Body of pancreas (tissue), 4 donors: ENCODE results near the gene CXXC5.

Source experiments
- POLR2A ChIP-seq, 3 donors: fragments of 450-650 bp; IDR thresholded peaks; one replicate each; pipeline ENCODE4 v1.6.1; 2016; ENCODE audit warnings: antibody characterized with exemption in 3 of 3, mild to moderate bottlenecking in 2 of 3
- TF ChIP-seq, protein P1 (sequence below), 7 experiments: fragments of 450-650 bp in 4 of 7; fragments of 200-600 bp in 3 of 7; sonication (generic) in 3 of 7; IDR thresholded peaks; one replicate each; pipeline ENCODE4 v1.5.1; 2016 to 2019; ENCODE audit warnings: antibody characterized with exemption in 7 of 7

DNA sequence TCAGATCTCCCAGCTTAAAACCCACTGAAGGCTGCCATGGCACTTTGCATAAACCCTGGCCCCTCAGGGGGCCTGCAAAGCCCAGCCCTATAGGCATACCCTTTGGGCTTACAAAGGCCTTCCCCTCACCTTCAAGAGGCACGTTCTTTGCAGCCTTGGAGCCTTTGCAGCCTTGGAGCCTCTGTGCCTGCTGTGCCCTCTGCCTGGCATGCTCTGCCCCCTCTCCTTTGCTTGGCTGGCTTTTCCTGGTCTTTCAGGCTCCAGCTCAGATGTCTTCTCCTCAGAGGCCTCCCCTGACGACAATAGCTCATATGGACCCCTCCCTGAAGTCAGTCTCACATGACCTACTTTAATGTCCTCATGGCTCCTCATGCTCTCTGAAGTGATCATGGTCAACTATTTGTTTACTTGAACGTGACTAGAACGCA is 60.3 kb downstream of the CXXC5 start:
- TF ChIP-seq, protein P1, sequence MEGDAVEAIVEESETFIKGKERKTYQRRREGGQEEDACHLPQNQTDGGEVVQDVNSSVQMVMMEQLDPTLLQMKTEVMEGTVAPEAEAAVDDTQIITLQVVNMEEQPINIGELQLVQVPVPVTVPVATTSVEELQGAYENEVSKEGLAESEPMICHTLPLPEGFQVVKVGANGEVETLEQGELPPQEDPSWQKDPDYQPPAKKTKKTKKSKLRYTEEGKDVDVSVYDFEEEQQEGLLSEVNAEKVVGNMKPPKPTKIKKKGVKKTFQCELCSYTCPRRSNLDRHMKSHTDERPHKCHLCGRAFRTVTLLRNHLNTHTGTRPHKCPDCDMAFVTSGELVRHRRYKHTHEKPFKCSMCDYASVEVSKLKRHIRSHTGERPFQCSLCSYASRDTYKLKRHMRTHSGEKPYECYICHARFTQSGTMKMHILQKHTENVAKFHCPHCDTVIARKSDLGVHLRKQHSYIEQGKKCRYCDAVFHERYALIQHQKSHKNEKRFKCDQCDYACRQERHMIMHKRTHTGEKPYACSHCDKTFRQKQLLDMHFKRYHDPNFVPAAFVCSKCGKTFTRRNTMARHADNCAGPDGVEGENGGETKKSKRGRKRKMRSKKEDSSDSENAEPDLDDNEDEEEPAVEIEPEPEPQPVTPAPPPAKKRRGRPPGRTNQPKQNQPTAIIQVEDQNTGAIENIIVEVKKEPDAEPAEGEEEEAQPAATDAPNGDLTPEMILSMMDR (IDR thresholded peaks at IDR 0.05), result no peak
- TF ChIP-seq POLR2A (IDR thresholded peaks at IDR 0.05), result no peak
